A549 (cell line): Measurements from ENCODE around the gene HOMER1.

Experiments
- BHLHE40 ChIP-seq: IDR thresholded peaks from 2 replicates; pipeline ENCODE4 v1.6.1; 2012; ENCODE audit warnings: low read depth, low read length, inconsistent platforms
- EP300 ChIP-seq, 2 experiments: fragments of >200 bp; sonication (Bioruptor Twin); formaldehyde crosslinking; IDR thresholded peaks; 2 replicates in 1 of 2; 3 replicates in 1 of 2; pipeline ENCODE4 v1.6.1; 2016 to 2017
- JUN ChIP-seq, 2 experiments: fragments of >200 bp; sonication (Bioruptor Twin); formaldehyde crosslinking; IDR thresholded peaks; 2 replicates in 1 of 2; 3 replicates in 1 of 2; pipeline ENCODE4 v1.6.1; 2016 to 2017
- NR3C1 ChIP-seq: fragments of >200 bp; sonication (Bioruptor Twin); formaldehyde crosslinking; IDR thresholded peaks from 3 replicates; pipeline ENCODE4 v1.6.1; 2017
- POLR2A ChIP-seq: IDR thresholded peaks from 2 replicates; pipeline ENCODE4 v1.6.1; 2012; ENCODE audit warnings: mild to moderate bottlenecking, low read length
- POLR2AphosphoS2 ChIP-seq: conservative IDR thresholded peaks from 2 replicates; pipeline ENCODE4 v1.6.1; 2012; ENCODE audit warnings: low read length, improper control_type of control experiment, inconsistent platforms
- RFX5 ChIP-seq: fragments of 450-650 bp; IDR thresholded peaks from 2 replicates; pipeline ENCODE4 v1.7.1; 2014; ENCODE audit warnings: antibody characterized with exemption, mild to moderate bottlenecking, moderate library complexity
- USF2 ChIP-seq: fragments of 450-650 bp; IDR thresholded peaks from 2 replicates; pipeline ENCODE4 v1.6.1; 2014; ENCODE audit warnings: antibody characterized with exemption
- TF ChIP-seq, protein P1 (sequence below): fragments of >200 bp; sonication (Bioruptor Twin); formaldehyde crosslinking; IDR thresholded peaks from 3 replicates; pipeline ENCODE4 v1.5.1; 2016

GRCh38 chr5:79503794-79504495, 10.0 kb downstream of the HOMER1 start:
- TF ChIP-seq, protein P1, sequence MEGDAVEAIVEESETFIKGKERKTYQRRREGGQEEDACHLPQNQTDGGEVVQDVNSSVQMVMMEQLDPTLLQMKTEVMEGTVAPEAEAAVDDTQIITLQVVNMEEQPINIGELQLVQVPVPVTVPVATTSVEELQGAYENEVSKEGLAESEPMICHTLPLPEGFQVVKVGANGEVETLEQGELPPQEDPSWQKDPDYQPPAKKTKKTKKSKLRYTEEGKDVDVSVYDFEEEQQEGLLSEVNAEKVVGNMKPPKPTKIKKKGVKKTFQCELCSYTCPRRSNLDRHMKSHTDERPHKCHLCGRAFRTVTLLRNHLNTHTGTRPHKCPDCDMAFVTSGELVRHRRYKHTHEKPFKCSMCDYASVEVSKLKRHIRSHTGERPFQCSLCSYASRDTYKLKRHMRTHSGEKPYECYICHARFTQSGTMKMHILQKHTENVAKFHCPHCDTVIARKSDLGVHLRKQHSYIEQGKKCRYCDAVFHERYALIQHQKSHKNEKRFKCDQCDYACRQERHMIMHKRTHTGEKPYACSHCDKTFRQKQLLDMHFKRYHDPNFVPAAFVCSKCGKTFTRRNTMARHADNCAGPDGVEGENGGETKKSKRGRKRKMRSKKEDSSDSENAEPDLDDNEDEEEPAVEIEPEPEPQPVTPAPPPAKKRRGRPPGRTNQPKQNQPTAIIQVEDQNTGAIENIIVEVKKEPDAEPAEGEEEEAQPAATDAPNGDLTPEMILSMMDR: no peak
- TF ChIP-seq EP300 (IDR thresholded peaks at IDR 0.05): no peak
- no peak for TF ChIP-seq BHLHE40
- no peak for TF ChIP-seq JUN (IDR thresholded peaks at IDR 0.05)
- no peak for TF ChIP-seq USF2
- TF ChIP-seq POLR2AphosphoS2: no peak
- no peak for TF ChIP-seq NR3C1
- no peak for TF ChIP-seq POLR2A
- TF ChIP-seq RFX5: no peak
